Measurements from ENCODE around the gene FAM177A1. TPM values are rescaled to one million over a fixed set of nuclear protein-coding genes. Genes with fewer than 3 reads are reported as not detected.

Gene FAM177A1
- total and polyA plus RNA-seq, 2 experiments from 2014 or later, result 100 to 132 TPM

DNA sequence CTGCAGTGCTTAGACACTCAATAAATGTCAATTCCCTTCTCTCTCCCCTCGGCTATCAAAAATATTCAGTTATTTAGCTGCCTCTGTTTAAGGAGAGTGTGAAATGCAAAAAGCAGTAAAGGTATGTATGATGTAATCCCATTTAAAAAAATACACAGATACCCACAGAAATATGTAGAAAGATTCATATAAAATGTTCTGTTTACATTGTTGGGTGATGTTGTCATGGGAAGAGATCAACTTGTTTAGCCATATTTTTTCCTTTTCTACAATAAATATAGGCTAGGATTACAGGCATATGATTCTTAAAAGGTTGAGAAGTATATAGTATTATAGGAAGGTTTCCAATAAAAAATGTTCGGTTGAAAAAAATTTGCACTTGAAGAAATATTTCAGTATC lies 68.0 kb downstream of the FAM177A1 start:
- Histone ChIP-seq H3K9me3 (ENCODE audit: low read depth) (no peaks in the 10 kb centered on the region), H3K36me3 (replicated peaks; ENCODE audit: insufficient read depth, low read depth) (no peaks in the 10 kb centered on the region), H3K9me2 (replicated peaks; ENCODE audit: insufficient read depth) (no peaks in the 10 kb centered on the region), H4K20me1 (ENCODE audit: insufficient read depth, poor library complexity, severe bottlenecking) (no peaks in the 10 kb centered on the region), H3K4me1 (ENCODE audit: insufficient read depth) (peaks cover 8% of the 10 kb centered on the region), H3K79me2 (peaks cover 21% of the 10 kb centered on the region), H3K4me3 (no peak overlapping the region), H2AFZ (no peak overlapping the region), H3K4me2 (no peak overlapping the region), H3K27ac (no peak overlapping the region), H3K27me3 (no peaks in the 10 kb centered on the region)
- TF ChIP-seq EZH2 (IDR thresholded peaks at IDR 0.05; ENCODE audit: borderline replicate concordance) (no peak), EZH2phosphoT487 (IDR thresholded peaks at IDR 0.05; ENCODE audit: low read depth, severe bottlenecking, unreplicated experiment) (no peak)
- TF ChIP-seq, protein P1, sequence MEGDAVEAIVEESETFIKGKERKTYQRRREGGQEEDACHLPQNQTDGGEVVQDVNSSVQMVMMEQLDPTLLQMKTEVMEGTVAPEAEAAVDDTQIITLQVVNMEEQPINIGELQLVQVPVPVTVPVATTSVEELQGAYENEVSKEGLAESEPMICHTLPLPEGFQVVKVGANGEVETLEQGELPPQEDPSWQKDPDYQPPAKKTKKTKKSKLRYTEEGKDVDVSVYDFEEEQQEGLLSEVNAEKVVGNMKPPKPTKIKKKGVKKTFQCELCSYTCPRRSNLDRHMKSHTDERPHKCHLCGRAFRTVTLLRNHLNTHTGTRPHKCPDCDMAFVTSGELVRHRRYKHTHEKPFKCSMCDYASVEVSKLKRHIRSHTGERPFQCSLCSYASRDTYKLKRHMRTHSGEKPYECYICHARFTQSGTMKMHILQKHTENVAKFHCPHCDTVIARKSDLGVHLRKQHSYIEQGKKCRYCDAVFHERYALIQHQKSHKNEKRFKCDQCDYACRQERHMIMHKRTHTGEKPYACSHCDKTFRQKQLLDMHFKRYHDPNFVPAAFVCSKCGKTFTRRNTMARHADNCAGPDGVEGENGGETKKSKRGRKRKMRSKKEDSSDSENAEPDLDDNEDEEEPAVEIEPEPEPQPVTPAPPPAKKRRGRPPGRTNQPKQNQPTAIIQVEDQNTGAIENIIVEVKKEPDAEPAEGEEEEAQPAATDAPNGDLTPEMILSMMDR (IDR thresholded peaks at IDR 0.05; ENCODE audit: poor library complexity), result no peak
- WGBS (ENCODE audit: low lambda C conversion rate, missing lambda C conversion rate), result 64% methylated on average over 2 of the region's 2 CpGs
- no peak for DNase-seq (ENCODE audit: low spot score)

DNA sequence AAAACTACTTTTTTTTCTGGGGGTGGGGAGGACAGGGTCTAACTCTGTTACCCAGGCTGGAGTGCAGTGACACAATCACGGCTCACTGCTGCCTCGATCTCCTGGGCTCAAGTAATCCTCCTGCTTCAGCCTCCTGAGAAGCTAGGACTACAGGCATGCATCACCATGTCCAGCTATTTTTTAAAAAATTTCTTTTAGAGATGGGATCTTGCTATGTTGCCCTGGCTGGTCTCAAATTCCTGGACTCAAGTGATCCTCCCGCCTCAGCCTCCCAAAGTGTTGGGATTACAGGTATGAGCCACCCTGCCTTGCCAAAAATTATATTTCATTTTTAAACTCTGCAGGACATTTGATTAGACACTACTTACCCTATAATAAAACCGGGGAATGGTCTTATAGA lies 70.2 kb downstream of the FAM177A1 start:
- Histone ChIP-seq H3K4me3 (no peak overlapping the region), H3K79me2 (peaks cover 31% of the 10 kb centered on the region), H3K4me1 (ENCODE audit: insufficient read depth) (peaks cover 11% of the 10 kb centered on the region), H2AFZ (no peak overlapping the region), H3K9me2 (replicated peaks; ENCODE audit: insufficient read depth) (no peaks in the 10 kb centered on the region), H3K9me3 (ENCODE audit: low read depth) (no peaks in the 10 kb centered on the region), H3K4me2 (no peak overlapping the region), H3K27me3 (no peaks in the 10 kb centered on the region), H3K36me3 (replicated peaks; ENCODE audit: insufficient read depth, low read depth) (no peaks in the 10 kb centered on the region), H3K27ac (no peak overlapping the region), H4K20me1 (ENCODE audit: insufficient read depth, poor library complexity, severe bottlenecking) (no peaks in the 10 kb centered on the region)
- 96% methylated on average over 4 of the region's 4 CpGs for WGBS (ENCODE audit: low lambda C conversion rate, missing lambda C conversion rate)
- TF ChIP-seq EZH2 (IDR thresholded peaks at IDR 0.05; ENCODE audit: borderline replicate concordance), result no peak
- TF ChIP-seq, protein P1 (IDR thresholded peaks at IDR 0.05; ENCODE audit: poor library complexity), result no peak
- no peak for TF ChIP-seq EZH2phosphoT487 (IDR thresholded peaks at IDR 0.05; ENCODE audit: low read depth, severe bottlenecking, unreplicated experiment)
- DNase-seq (ENCODE audit: low spot score), result no peak

DNA sequence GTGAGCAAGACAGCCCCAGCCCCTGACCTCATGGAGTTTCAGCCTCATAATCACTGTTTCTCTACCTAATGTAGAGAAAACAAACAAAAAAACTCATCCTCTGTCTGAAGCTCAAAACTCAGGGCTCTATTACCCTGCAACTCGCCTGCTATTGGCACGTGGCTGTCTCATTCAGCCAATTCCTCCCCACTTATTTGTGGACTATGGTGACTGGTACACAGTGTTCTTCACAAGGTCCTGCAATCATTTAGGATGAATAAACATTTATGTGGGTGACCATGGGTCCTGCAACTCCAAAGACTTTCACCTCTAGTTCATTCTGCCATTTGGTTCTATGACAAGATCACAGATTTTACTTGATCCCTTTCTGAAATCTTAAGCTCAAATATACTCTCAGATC lies 71.0 kb downstream of the FAM177A1 start:
- Histone ChIP-seq H3K9me2 (replicated peaks; ENCODE audit: insufficient read depth) (no peaks in the 10 kb centered on the region), H3K9me3 (ENCODE audit: low read depth) (no peaks in the 10 kb centered on the region), H3K4me1 (ENCODE audit: insufficient read depth) (peaks cover 11% of the 10 kb centered on the region), H3K27ac (no peak overlapping the region), H3K27me3 (no peaks in the 10 kb centered on the region), H3K4me3 (no peak overlapping the region), H3K4me2 (no peak overlapping the region), H3K79me2 (peaks cover 31% of the 10 kb centered on the region), H3K36me3 (replicated peaks; ENCODE audit: insufficient read depth, low read depth) (no peaks in the 10 kb centered on the region), H4K20me1 (ENCODE audit: insufficient read depth, poor library complexity, severe bottlenecking) (no peaks in the 10 kb centered on the region), H2AFZ (no peak overlapping the region)
- DNase-seq (ENCODE audit: low spot score), result peak; percentile 2
- 91% methylated on average over 2 of the region's 2 CpGs for WGBS (ENCODE audit: low lambda C conversion rate, missing lambda C conversion rate)
- TF ChIP-seq, protein P1 (IDR thresholded peaks at IDR 0.05; ENCODE audit: poor library complexity), result no peak
- TF ChIP-seq EZH2phosphoT487 (IDR thresholded peaks at IDR 0.05; ENCODE audit: low read depth, severe bottlenecking, unreplicated experiment) (no peak), EZH2 (IDR thresholded peaks at IDR 0.05; ENCODE audit: borderline replicate concordance) (no peak)
